Ectodermal cell (in vitro differentiated cells): ENCODE measurements around the gene TMEM132C.
"Not testable (repeated sequence)": the region's sequence is repeated elsewhere in the genome, so short reads cannot be mapped to it uniquely, and the experiment has no call there.

Experiments used
- H3K27ac ChIP-seq: 2 replicates; pipeline ENCODE4 v1.7.0; 2013; ENCODE audit warnings: mild to moderate bottlenecking, low read depth, low read length; ENCODE audit not compliant: insufficient read depth, poor library complexity, severe bottlenecking
- H3K27me3 ChIP-seq: 2 replicates; pipeline ENCODE4 v1.7.0; 2013; ENCODE audit warnings: mild to moderate bottlenecking, low read length; ENCODE audit not compliant: insufficient read depth, control insufficient read depth, poor library complexity, severe bottlenecking
- H3K36me3 ChIP-seq: one replicate; pipeline ENCODE4 v1.7.0; 2013; ENCODE audit warnings: low read length; ENCODE audit not compliant: control insufficient read depth, insufficient read depth
- H3K4me1 ChIP-seq: one replicate; pipeline ENCODE4 v1.7.0; 2013; ENCODE audit warnings: low read length; ENCODE audit not compliant: control insufficient read depth, insufficient read depth
- H3K4me3 ChIP-seq: 2 replicates; pipeline ENCODE4 v1.7.0; 2013; ENCODE audit warnings: low read depth, low read length, control low read depth; ENCODE audit not compliant: insufficient read depth
- H3K9me3 ChIP-seq: 2 replicates; pipeline ENCODE4 v1.7.0; 2013; ENCODE audit warnings: mild to moderate bottlenecking, low read length, moderate library complexity; ENCODE audit not compliant: control insufficient read depth
- WGBS, 2 experiments: methylation state at CpG; one replicate each; pipeline ENCODE4 v1.1.7; 2013; ENCODE audit warnings: missing lambda C conversion rate in 2 of 2; 5-methylcytosine and 5-hydroxymethylcytosine counted together

The TMEM132C gene

DNA sequence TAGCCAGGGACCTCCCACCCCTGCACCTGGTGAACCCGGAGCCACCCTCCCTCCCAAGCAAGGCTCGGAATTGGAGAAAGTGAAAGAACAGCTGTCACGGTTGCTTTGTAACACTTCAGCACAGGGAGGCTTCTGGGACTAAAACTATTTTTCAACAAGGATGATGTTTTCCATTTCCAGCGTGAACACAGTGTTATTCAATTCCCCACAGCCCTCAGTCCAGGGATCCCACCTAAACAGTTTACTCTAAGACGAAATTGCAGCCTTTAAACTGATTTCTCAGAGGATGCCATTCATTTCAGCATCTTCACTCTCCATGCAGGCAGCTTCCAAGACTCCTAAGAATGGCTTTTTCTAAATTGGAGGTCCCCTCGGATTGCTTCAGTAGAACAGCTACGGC, 327.6 kb downstream of the TMEM132C start:
- no peaks in the 10 kb centered on the region for H3K9me3 ChIP-seq
- WGBS, 2 experiments = 77 to 82% methylated on average over 7 of the region's 7 CpGs
- no peaks in the 10 kb centered on the region for H3K36me3 ChIP-seq
- no peak overlapping the region for H3K27ac ChIP-seq
- H3K27me3 ChIP-seq = no peaks in the 10 kb centered on the region
- no peak overlapping the region for H3K4me3 ChIP-seq
- peaks cover 18% of the 10 kb centered on the region for H3K4me1 ChIP-seq

DNA sequence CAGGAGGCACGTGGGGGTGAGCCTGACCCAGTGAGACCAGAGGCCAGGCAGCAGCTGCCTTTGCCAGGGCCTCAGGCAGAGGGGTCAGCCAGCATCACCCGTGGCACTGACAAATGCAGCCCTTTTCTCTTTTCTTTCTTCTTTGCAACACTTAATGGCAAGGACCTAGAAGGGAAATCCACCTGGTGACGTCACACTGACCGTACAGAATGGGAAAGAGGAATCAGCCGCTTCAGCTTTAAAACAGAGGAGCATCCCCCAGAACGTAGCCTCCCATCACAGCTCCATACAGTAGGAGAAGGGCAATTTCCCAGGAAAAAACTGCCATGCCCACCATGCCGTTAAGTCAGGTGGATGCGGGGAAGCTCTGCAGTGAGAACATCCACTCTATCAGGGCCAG, 328.6 kb downstream of the TMEM132C start:
- no peak overlapping the region for H3K4me3 ChIP-seq
- H3K27ac ChIP-seq = no peak overlapping the region
- peaks cover 18% of the 10 kb centered on the region for H3K4me1 ChIP-seq
- H3K27me3 ChIP-seq = no peaks in the 10 kb centered on the region
- WGBS, 2 experiments = 80 to 81% methylated on average over 8 of the region's 8 CpGs
- no peaks in the 10 kb centered on the region for H3K36me3 ChIP-seq
- H3K9me3 ChIP-seq = no peaks in the 10 kb centered on the region

DNA sequence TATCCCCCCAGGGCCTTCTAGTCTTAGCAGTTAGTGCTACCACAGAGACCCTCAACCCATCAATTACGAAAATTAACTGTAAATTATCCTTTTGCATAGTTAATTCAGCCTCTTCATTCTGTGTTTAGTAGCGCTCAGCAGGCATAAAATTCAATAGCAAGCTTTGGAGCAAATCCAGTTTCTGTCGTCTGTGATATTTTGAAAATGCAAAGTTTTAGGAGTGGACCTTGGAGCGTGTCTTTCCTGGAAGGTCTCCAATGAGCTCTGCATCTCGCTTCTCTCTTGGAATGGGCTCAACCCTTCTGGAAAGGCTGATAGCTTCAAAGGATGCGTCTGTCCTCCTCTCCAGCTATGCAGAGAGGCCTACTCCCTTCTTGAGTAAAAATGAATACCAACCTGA, 333.9 kb downstream of the TMEM132C start:
- no peaks in the 10 kb centered on the region for H3K9me3 ChIP-seq
- H3K27ac ChIP-seq = no peak overlapping the region
- WGBS, 2 experiments = 95% methylated on average over 6 of the region's 6 CpGs
- no peaks in the 10 kb centered on the region for H3K36me3 ChIP-seq
- peaks cover 3% of the 10 kb centered on the region for H3K4me1 ChIP-seq
- H3K4me3 ChIP-seq = no peak overlapping the region
- H3K27me3 ChIP-seq = no peaks in the 10 kb centered on the region

DNA sequence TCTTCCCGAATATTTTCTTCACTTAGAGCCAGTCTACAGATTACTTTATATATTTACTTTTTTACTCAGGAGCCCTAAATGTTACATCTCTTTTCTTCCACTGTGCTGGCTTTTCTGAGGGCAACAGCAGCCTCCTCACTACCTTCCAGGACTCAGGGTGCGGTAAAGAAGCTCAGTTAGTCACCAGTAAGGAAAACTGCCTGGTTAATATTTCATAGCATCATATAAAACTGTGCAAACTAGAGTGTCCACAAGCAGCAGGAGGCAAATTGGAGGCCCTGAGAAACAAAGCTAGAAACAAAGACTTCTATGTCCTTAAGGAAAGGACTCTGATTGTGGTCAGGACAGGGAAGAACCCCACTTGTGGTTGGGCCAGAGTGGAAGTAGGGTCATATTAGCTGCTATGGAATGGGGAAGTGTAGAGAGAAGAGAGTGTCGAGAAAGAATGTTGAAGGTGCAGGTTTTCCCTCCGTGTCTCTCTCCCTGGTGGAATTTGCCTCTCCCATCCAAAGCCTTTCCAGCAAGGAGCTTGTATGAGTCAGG, 336.7 kb downstream of the TMEM132C start:
- Histone ChIP-seq H3K4me1 (peaks cover 10% of the 10 kb centered on the region), H3K36me3 (no peaks in the 10 kb centered on the region), H3K9me3 (no peaks in the 10 kb centered on the region), H3K27ac (no peak overlapping the region), H3K4me3 (no peak overlapping the region), H3K27me3 (no peaks in the 10 kb centered on the region)
- 87 to 96% methylated on average over 4 of the region's 4 CpGs for WGBS, 2 experiments

DNA sequence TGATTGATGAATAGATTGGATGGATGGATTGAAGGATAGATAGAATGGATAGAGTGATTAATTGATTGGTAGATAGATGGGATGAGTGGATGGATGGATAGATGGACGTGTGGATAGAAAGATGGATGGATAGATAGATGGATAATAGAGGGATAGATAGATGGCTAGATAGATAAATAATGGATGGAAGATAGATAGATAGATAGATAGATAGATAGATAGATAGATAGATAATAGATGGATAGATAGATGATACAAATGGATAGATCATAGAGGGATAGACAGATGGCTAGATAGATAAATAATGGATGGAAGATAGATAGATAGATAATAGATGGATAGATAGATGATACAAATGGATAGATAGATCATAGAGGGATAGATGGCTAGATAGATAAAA, 337.2 kb downstream of the TMEM132C start:
- H3K4me3 ChIP-seq, H3K27ac ChIP-seq, H3K27me3 ChIP-seq, H3K9me3 ChIP-seq, H3K4me1 ChIP-seq, H3K36me3 ChIP-seq: not testable (repeated sequence)
- WGBS, 2 experiments = 83 to 85% methylated on average over 1 of the region's 1 CpG

DNA sequence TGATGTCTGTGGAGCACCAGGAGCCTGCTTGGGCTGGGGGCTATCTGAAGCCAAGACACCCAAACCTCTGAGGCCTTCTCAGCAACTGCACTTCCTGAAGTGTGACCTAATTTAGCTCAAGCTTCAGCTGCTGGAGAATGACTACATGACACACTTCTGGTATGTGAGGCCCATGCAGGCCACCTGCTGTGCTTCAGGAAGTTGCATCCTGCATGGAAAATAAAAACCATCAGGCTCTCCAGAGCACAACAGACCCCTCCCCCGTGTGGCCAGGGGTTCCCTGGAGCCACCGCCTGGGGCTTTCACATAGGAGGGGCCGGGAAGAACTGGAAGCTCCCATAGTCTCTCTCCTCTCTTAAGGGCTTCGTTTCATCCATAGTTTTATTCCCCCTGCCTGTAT, 339.1 kb downstream of the TMEM132C start:
- H3K4me1 ChIP-seq = peaks cover 10% of the 10 kb centered on the region
- no peaks in the 10 kb centered on the region for H3K9me3 ChIP-seq
- H3K36me3 ChIP-seq = no peaks in the 10 kb centered on the region
- WGBS, 2 experiments = 54 to 56% methylated on average over 4 of the region's 4 CpGs
- no peak overlapping the region for H3K4me3 ChIP-seq
- no peaks in the 10 kb centered on the region for H3K27me3 ChIP-seq
- no peak overlapping the region for H3K27ac ChIP-seq

DNA sequence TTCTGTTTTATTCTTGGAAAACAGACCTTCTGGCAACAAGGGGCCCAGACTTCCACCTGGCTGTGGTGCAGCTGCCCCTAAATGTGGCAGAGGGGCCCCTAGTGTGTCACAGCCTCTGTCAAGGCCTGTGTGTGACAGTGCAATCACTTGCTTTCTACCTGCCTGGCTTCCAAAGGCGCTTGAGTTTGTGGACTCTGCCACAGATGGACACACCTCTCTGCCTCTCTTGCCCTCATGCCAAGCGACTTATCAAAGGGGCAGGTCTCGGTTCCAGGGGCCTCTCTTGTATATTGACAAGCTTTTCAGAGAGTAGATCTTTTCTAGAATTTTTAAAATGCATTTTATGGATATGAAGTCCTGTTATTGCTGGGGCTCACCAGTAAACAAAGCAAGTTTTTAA, 339.6 kb downstream of the TMEM132C start:
- 89 to 95% methylated on average over 3 of the region's 3 CpGs for WGBS, 2 experiments
- no peak overlapping the region for H3K27ac ChIP-seq

DNA sequence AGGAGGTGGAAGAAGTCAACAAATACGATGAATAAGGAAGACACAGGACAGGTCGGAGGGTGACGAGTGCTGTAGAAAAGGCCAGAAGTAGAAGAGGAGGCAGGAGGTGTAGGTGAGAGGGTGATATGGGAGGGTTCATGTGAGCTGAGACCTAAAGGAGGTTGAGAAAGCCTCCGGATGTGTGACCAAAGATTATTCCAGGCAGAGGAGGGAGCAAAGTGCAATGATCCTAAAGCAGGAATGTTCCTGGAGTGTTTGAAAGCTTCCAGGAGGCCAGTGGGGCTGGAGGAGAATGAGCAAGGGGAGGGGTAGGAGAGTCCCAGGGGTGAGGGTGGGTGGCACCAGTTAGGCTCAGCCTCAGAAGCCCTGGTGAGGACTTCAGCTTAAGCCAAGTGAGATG, 340.0 kb downstream of the TMEM132C start:
- H3K4me1 ChIP-seq = peaks cover 13% of the 10 kb centered on the region
- H3K27ac ChIP-seq = no peak overlapping the region
- H3K27me3 ChIP-seq = no peaks in the 10 kb centered on the region
- no peaks in the 10 kb centered on the region for H3K36me3 ChIP-seq
- no peaks in the 10 kb centered on the region for H3K9me3 ChIP-seq
- H3K4me3 ChIP-seq = no peak overlapping the region
- 91 to 92% methylated on average over 4 of the region's 4 CpGs for WGBS, 2 experiments

More for the DNA sequence above, 339.6 kb downstream of the TMEM132C start:
- Histone ChIP-seq H3K9me3 (no peaks in the 10 kb centered on the region), H3K4me3 (no peak overlapping the region), H3K27me3 (no peaks in the 10 kb centered on the region), H3K4me1 (peaks cover 10% of the 10 kb centered on the region), H3K36me3 (no peaks in the 10 kb centered on the region)

DNA sequence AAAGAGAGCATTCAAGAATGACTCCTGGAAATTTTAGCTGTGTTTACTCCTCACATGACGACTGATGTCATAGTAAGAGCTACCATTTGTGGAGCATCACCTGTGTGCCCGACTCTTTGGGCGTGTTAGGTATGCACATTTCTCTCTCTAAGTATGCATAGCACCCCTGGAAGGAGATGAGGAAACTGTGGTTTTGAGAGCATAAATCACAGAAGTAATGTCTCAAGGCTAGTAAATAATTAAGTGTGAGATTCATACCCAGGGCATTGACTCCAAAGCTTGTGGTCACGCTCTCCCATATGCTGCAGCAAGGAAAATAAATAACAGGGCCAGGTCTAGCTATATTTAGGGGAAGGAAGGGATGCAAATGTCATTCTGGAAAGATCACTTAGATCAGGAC, 340.7 kb downstream of the TMEM132C start:
- peaks cover 17% of the 10 kb centered on the region for H3K4me1 ChIP-seq
- no peaks in the 10 kb centered on the region for H3K36me3 ChIP-seq
- no peaks in the 10 kb centered on the region for H3K9me3 ChIP-seq
- H3K27me3 ChIP-seq = no peaks in the 10 kb centered on the region
- no peak overlapping the region for H3K27ac ChIP-seq
- no peak overlapping the region for H3K4me3 ChIP-seq
- 95 to 96% methylated on average over 4 of the region's 4 CpGs for WGBS, 2 experiments

DNA sequence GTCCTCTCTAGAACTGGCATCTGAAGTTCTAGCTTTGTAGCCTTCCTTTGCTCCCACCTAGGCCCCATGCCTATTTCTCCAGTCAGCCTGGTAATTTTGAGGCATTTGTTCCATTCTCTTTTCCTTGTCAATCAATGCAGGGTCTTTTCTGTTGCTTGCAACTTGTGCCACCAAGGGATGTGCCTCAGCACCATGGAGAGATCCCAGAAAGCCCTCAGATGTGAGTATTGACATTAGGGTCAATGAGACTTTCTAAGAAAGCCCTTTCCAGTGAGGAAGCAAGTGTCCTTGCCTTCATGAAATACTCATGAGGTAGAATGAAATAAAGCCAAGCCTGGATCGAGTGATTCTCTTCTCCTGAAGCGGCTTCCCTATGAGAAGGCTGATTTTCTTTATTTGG, 342.9 kb downstream of the TMEM132C start:
- no peak overlapping the region for H3K27ac ChIP-seq
- no peaks in the 10 kb centered on the region for H3K9me3 ChIP-seq
- H3K36me3 ChIP-seq = no peaks in the 10 kb centered on the region
- no peaks in the 10 kb centered on the region for H3K27me3 ChIP-seq
- H3K4me3 ChIP-seq = no peak overlapping the region
- 89 to 92% methylated on average over 2 of the region's 2 CpGs for WGBS, 2 experiments
- H3K4me1 ChIP-seq = peaks cover 17% of the 10 kb centered on the region

DNA sequence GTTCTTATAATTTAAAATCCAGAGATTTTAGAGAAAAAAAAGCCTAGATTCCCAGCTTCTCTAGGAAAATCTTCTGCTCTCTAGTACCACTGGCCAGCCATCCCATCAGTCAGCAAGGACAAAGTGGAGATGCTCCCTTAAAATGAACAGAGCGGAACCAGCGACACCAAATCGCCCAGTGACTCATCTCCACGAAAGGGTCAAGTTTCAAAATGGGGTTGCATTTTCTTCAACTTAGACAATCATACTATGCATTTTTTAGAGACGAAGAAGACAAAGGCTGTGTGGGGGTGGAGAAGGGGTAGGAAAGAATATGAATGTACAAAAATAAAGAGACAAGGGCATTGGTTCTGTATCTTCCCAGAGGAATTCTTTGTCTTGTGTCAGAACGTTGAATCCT, 344.8 kb downstream of the TMEM132C start:
- no peaks in the 10 kb centered on the region for H3K36me3 ChIP-seq
- no peak overlapping the region for H3K27ac ChIP-seq
- no peak overlapping the region for H3K4me3 ChIP-seq
- WGBS, 2 experiments = 73 to 79% methylated on average over 6 of the region's 6 CpGs
- H3K27me3 ChIP-seq = no peaks in the 10 kb centered on the region
- H3K4me1 ChIP-seq = peaks cover 7% of the 10 kb centered on the region
- no peaks in the 10 kb centered on the region for H3K9me3 ChIP-seq
